ENCODE results near the gene RNF123.

DNA sequence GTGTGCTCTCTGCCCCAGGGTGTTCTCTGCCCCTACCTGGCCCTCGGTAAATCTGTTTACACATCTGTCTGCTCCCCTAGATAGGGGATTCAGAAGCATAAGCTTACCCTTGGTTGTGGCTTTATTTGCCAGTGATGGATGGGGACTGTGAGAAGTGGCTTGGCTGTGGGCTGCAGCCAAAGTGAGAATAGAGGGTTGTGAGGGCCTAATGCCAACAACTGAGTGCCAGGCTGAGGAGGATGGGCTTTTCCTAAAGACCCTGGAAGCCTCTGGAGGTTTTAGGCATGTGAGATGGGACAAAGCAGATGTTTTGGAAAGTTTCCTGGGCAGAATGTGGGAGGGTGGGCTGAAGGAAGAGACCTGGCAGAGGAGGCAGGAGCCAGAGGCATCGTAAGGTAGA, 30.6 kb upstream of the RNF123 start:
- TF ChIP-seq, protein P1, sequence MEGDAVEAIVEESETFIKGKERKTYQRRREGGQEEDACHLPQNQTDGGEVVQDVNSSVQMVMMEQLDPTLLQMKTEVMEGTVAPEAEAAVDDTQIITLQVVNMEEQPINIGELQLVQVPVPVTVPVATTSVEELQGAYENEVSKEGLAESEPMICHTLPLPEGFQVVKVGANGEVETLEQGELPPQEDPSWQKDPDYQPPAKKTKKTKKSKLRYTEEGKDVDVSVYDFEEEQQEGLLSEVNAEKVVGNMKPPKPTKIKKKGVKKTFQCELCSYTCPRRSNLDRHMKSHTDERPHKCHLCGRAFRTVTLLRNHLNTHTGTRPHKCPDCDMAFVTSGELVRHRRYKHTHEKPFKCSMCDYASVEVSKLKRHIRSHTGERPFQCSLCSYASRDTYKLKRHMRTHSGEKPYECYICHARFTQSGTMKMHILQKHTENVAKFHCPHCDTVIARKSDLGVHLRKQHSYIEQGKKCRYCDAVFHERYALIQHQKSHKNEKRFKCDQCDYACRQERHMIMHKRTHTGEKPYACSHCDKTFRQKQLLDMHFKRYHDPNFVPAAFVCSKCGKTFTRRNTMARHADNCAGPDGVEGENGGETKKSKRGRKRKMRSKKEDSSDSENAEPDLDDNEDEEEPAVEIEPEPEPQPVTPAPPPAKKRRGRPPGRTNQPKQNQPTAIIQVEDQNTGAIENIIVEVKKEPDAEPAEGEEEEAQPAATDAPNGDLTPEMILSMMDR (IDR thresholded peaks at IDR 0.05; ENCODE audit: insufficient read depth, low read length): no peak
- TF ChIP-seq POLR2AphosphoS5 (IDR thresholded peaks at IDR 0.05; ENCODE audit: low read depth): no peak
- TF ChIP-seq, protein P2, sequence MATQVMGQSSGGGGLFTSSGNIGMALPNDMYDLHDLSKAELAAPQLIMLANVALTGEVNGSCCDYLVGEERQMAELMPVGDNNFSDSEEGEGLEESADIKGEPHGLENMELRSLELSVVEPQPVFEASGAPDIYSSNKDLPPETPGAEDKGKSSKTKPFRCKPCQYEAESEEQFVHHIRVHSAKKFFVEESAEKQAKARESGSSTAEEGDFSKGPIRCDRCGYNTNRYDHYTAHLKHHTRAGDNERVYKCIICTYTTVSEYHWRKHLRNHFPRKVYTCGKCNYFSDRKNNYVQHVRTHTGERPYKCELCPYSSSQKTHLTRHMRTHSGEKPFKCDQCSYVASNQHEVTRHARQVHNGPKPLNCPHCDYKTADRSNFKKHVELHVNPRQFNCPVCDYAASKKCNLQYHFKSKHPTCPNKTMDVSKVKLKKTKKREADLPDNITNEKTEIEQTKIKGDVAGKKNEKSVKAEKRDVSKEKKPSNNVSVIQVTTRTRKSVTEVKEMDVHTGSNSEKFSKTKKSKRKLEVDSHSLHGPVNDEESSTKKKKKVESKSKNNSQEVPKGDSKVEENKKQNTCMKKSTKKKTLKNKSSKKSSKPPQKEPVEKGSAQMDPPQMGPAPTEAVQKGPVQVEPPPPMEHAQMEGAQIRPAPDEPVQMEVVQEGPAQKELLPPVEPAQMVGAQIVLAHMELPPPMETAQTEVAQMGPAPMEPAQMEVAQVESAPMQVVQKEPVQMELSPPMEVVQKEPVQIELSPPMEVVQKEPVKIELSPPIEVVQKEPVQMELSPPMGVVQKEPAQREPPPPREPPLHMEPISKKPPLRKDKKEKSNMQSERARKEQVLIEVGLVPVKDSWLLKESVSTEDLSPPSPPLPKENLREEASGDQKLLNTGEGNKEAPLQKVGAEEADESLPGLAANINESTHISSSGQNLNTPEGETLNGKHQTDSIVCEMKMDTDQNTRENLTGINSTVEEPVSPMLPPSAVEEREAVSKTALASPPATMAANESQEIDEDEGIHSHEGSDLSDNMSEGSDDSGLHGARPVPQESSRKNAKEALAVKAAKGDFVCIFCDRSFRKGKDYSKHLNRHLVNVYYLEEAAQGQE (IDR thresholded peaks at IDR 0.05; ENCODE audit: insufficient replicate concordance, low read depth): no peak
- TF ChIP-seq GABPA (IDR thresholded peaks at IDR 0.05; ENCODE audit: low read depth): no peak

Data from HL-60 (cell line).